AG09309 (cell line): Measurements from ENCODE around the gene FCN1.

ENCODE experiments used
- DNase-seq: peaks from one replicate; pipeline ENCODE4 v3.0.0-alpha.2; 2010; ENCODE audit warnings: low read depth
- H3K4me3 ChIP-seq: 2 replicates; pipeline ENCODE4 v1.5.1; 2011; ENCODE audit warnings: mild to moderate bottlenecking, low read depth, low read length, moderate library complexity; ENCODE audit not compliant: control insufficient read depth
- TF ChIP-seq, protein P1 (sequence below): IDR thresholded peaks from 2 replicates; pipeline ENCODE4 v1.5.1; 2011; ENCODE audit warnings: mild to moderate bottlenecking, low read depth, low read length, inconsistent platforms; ENCODE audit not compliant: insufficient read depth, control insufficient read depth; ENCODE audit errors: missing control alignments

The FCN1 gene

GRCh38 chr9:134892221-134892620 is 25.5 kb downstream of the FCN1 start:
- H3K4me3 ChIP-seq: no peak overlapping the region
- DNase-seq: no peak
- TF ChIP-seq, protein P1, sequence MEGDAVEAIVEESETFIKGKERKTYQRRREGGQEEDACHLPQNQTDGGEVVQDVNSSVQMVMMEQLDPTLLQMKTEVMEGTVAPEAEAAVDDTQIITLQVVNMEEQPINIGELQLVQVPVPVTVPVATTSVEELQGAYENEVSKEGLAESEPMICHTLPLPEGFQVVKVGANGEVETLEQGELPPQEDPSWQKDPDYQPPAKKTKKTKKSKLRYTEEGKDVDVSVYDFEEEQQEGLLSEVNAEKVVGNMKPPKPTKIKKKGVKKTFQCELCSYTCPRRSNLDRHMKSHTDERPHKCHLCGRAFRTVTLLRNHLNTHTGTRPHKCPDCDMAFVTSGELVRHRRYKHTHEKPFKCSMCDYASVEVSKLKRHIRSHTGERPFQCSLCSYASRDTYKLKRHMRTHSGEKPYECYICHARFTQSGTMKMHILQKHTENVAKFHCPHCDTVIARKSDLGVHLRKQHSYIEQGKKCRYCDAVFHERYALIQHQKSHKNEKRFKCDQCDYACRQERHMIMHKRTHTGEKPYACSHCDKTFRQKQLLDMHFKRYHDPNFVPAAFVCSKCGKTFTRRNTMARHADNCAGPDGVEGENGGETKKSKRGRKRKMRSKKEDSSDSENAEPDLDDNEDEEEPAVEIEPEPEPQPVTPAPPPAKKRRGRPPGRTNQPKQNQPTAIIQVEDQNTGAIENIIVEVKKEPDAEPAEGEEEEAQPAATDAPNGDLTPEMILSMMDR: no peak

- DNase-seq: no peak
- TF ChIP-seq, protein P1: no peak
- no peak overlapping the region for H3K4me3 ChIP-seq
Observed at GRCh38 chr9:134891713-134892112, 26.0 kb downstream of the FCN1 start.

- no peak overlapping the region for H3K4me3 ChIP-seq
- TF ChIP-seq, protein P1: no peak
- no peak for DNase-seq
Observed at GRCh38 chr9:134891053-134891452, 26.7 kb downstream of the FCN1 start.

DNA sequence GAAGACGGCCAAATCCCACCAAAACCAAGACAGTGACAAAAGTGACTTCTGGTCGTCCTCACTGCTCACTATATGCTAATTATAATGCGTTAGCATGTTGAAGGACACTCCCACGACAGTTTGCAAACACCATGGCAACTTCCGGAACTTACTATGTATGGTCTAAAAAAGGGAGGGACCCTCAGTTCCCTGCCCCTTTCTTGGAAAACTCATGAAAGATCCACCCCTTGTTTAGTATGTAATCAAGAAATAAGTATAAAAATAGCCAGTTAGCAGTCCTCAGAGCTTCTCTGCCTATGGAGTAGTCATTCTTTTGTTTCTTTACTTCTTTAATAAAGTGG is 27.6 kb downstream of the FCN1 start:
- no peak for DNase-seq
- TF ChIP-seq, protein P1: no peak
- no peak overlapping the region for H3K4me3 ChIP-seq

DNA sequence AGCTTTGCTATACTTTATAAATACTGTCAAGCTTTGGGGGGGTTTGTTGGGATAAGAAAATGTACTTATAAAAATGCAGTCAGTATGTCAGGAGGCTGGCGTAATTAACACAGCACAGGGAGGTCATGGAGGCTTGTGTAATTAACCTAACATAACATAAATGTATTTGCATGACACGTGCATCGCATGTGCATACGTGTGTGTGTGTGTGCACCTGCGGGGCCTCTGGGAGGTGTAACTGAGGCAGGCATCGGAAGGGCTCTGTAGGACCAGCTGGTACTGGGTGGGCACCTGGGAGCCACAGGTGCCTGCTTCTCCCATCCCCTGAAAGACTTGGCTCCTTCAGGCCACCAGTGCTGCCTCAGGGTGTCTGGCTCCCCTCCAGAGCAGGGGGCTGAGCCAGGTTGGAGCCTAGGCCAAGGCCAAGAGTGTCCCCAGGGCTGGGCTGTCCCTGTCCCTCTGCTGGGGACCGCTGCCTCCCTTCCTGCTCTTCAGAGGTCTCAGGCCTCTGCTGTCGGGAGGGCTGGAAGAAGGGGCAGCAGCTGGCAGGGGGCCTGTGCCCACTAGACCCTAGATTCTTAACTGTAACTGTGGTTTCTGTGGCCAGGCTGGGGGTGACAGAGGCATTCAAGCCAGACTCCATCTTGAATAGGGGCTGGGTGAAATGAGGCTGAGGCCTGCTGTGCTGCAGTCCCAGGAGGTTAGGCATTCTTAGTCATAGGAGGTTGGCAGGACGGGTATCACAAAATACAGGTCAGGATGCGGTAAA is 28.1 kb downstream of the FCN1 start:
- TF ChIP-seq, protein P1: no peak
- H3K4me3 ChIP-seq: no peak overlapping the region
- DNase-seq: no peak

GRCh38 chr9:134888603-134889190 is 29.0 kb downstream of the FCN1 start:
- no peak for DNase-seq
- TF ChIP-seq, protein P1: no peak
- H3K4me3 ChIP-seq: no peak overlapping the region
